Nephron (organoid): Measurements from ENCODE around the gene CCDC17.

Experiments
- H3K27ac Mint-ChIP-seq, 3 experiments: 2 replicates each; pipeline ENCODE4 v1.8.0; 2020; ENCODE audit warnings: mixed read lengths in 3 of 3, mild to moderate bottlenecking in 2 of 3, moderate library complexity in 1 of 3
- H3K27me3 Mint-ChIP-seq: 2 replicates; pipeline ENCODE4 v1.8.0; 2021; ENCODE audit warnings: low read depth, mild to moderate bottlenecking, moderate library complexity, mixed read lengths
- H3K36me3 Mint-ChIP-seq: 2 replicates; pipeline ENCODE4 v1.8.0; 2020; ENCODE audit warnings: low read depth, mixed read lengths
- H3K4me1 Mint-ChIP-seq: 2 replicates; pipeline ENCODE4 v1.8.0; 2020; ENCODE audit warnings: mixed read lengths
- H3K4me3 Mint-ChIP-seq, 3 experiments: 2 replicates each; pipeline ENCODE4 v1.8.0; 2020; ENCODE audit warnings: mild to moderate bottlenecking in 3 of 3, mixed read lengths in 3 of 3, moderate library complexity in 2 of 3
- H3K9me3 Mint-ChIP-seq: 2 replicates; pipeline ENCODE4 v1.8.0; 2020; ENCODE audit warnings: mixed read lengths
- TF ChIP-seq, protein P1 (sequence below), 3 experiments: fragments of 200-600 bp; sonication (generic); IDR thresholded peaks; one replicate each; pipeline ENCODE4 v1.5.0; 2021; ENCODE audit warnings: antibody characterized with exemption in 3 of 3; ENCODE audit not compliant: unreplicated experiment in 3 of 3

CCDC17 gene

DNA sequence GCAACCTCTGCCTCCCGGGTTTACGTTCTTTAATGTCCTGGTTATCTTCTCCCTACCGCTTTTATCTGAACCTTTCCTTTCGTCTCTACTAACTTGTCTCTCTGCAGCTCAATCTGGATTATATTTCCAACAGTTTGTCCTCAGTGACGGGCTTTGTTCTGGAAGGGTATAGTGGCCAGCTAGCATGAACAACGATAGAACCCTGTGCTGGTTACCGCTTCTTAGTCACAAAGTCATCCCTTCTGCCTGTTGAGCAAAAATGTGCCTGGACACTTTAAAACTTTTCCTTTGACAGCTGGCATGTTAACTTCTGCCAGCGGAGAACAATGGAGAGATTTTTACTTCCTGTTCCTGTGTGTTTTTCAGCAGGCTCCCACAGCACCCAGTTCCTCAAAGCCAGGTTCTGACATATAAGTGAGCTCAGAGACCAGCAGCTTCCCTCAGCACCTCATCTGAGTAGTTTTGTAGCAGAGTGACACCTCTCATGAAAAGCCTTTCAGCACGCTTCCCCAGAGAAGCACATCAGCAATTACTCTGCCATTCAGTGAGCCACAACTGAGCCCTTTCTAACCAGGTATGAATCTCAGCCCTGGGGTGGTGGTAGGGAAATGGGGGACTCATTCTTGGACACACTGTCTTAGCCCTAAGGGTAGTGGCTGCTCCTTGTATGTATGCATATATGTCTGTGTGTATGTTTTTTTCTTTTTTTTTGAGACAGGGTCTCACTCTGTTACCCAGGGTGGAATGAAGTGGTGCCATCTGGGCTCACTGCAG lies 23.6 kb upstream of the CCDC17 start:
- no peak overlapping the region for H3K27ac Mint-ChIP-seq

DNA sequence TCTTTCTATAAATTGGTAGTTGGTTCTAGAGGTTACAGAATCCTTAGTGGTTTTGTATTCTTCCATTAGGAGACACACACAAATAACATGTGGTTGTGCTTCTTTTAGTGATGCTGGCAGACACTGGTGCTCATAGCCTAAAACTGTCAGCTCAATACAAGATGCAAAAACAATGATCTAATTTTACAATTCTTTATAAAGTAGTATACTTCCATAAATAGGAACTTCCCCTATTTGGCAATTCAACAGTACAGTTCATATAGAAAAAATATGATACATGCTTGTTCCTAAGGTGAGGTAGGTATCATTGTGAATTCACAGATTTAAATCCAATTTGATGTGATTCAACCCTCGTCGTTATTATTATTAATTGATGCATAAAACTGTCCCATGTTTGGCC lies 20.8 kb upstream of the CCDC17 start:
- no peaks in the 10 kb centered on the region for H3K9me3 Mint-ChIP-seq
- no peak overlapping the region for H3K27ac Mint-ChIP-seq
- H3K4me1 Mint-ChIP-seq = peaks cover 7% of the 10 kb centered on the region
- peaks cover 66% of the 10 kb centered on the region for H3K36me3 Mint-ChIP-seq
- no peaks in the 10 kb centered on the region for H3K27me3 Mint-ChIP-seq
- TF ChIP-seq, protein P1, sequence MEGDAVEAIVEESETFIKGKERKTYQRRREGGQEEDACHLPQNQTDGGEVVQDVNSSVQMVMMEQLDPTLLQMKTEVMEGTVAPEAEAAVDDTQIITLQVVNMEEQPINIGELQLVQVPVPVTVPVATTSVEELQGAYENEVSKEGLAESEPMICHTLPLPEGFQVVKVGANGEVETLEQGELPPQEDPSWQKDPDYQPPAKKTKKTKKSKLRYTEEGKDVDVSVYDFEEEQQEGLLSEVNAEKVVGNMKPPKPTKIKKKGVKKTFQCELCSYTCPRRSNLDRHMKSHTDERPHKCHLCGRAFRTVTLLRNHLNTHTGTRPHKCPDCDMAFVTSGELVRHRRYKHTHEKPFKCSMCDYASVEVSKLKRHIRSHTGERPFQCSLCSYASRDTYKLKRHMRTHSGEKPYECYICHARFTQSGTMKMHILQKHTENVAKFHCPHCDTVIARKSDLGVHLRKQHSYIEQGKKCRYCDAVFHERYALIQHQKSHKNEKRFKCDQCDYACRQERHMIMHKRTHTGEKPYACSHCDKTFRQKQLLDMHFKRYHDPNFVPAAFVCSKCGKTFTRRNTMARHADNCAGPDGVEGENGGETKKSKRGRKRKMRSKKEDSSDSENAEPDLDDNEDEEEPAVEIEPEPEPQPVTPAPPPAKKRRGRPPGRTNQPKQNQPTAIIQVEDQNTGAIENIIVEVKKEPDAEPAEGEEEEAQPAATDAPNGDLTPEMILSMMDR (IDR thresholded peaks at IDR 0.05; ENCODE audit: unreplicated experiment in 3 of 3) = no peak
- H3K4me3 Mint-ChIP-seq = no peak overlapping the region

More for the DNA sequence above, 23.6 kb upstream of the CCDC17 start:
- no peaks in the 10 kb centered on the region for H3K4me1 Mint-ChIP-seq
- no peaks in the 10 kb centered on the region for H3K27me3 Mint-ChIP-seq
- peaks cover 68% of the 10 kb centered on the region for H3K36me3 Mint-ChIP-seq
- TF ChIP-seq, protein P1 (IDR thresholded peaks at IDR 0.05; ENCODE audit: unreplicated experiment in 3 of 3) = no peak
- H3K4me3 Mint-ChIP-seq = no peak overlapping the region
- H3K9me3 Mint-ChIP-seq = no peaks in the 10 kb centered on the region

DNA sequence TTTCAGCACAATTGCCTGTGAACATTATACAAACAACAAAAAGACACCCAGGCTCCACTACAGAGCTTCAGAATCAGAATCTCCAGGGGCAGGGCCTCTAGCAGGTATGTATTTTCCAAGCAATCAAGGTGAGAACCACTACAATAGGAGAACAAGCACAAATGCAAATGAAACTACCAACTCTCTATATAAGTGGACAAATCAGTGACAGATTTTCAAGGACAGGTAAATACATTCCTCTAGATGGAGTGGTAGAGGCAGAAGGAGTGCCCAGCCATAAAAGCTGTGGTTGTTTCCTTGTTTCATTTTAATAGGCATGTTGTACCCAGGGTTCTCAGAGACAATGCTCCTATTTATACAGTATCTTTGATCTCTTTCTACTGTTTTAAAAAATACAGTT lies 20.1 kb upstream of the CCDC17 start:
- Mint-ChIP-seq H3K4me3 (no peak overlapping the region), H3K36me3 (peaks cover 65% of the 10 kb centered on the region), H3K4me1 (peaks cover 7% of the 10 kb centered on the region), H3K27ac (peak overlapping the region in 1 of 3 experiments; percentile 45), H3K9me3 (no peaks in the 10 kb centered on the region), H3K27me3 (no peaks in the 10 kb centered on the region)
- TF ChIP-seq, protein P1 (IDR thresholded peaks at IDR 0.05; ENCODE audit: unreplicated experiment in 3 of 3) = peak in 1 of 3 experiments; percentile 14

- no peak overlapping the region for H3K4me3 Mint-ChIP-seq
- H3K27me3 Mint-ChIP-seq = no peaks in the 10 kb centered on the region
- H3K36me3 Mint-ChIP-seq = peaks cover 62% of the 10 kb centered on the region
- H3K27ac Mint-ChIP-seq = no peak overlapping the region
- H3K9me3 Mint-ChIP-seq = no peaks in the 10 kb centered on the region
- H3K4me1 Mint-ChIP-seq = peaks cover 7% of the 10 kb centered on the region
- TF ChIP-seq, protein P1 (IDR thresholded peaks at IDR 0.05; ENCODE audit: unreplicated experiment in 3 of 3) = no peak
Observed at GRCh38 chr1:45643321-45643720, 19.5 kb upstream of the CCDC17 start.

DNA sequence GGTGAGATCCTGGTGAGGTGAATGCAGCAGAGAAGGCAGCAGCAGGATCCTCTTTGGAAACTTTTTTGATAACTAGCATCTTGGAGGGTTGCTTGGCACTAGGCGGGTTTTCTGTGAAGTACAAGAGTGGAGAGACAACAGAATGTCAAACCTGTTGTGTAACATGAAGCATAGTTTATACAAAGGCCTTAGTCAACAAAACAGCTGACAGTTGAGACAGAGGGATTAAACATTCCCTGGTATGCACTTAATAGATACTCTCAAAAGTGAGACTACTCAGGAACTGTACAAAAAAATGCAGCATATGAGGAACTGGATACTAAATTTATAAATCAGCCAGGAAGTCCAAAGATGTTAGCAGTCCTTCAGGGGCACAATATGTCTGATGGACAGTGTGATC lies 16.4 kb upstream of the CCDC17 start:
- no peaks in the 10 kb centered on the region for H3K27me3 Mint-ChIP-seq
- TF ChIP-seq, protein P1 (IDR thresholded peaks at IDR 0.05; ENCODE audit: unreplicated experiment in 3 of 3) = no peak
- peak overlapping the region in 1 of 3 experiments; percentile 39 for H3K27ac Mint-ChIP-seq
- H3K36me3 Mint-ChIP-seq = peaks cover 39% of the 10 kb centered on the region
- no peak overlapping the region for H3K4me3 Mint-ChIP-seq
- H3K4me1 Mint-ChIP-seq = peaks cover 7% of the 10 kb centered on the region
- H3K9me3 Mint-ChIP-seq = no peaks in the 10 kb centered on the region

- H3K9me3 Mint-ChIP-seq = no peaks in the 10 kb centered on the region
- no peak overlapping the region for H3K27ac Mint-ChIP-seq
- TF ChIP-seq, protein P1 (IDR thresholded peaks at IDR 0.05; ENCODE audit: unreplicated experiment in 3 of 3) = no peak
Observed at GRCh38 chr1:45635211-45635610, 11.4 kb upstream of the CCDC17 start.

More at GRCh38 chr1:45635211-45635610, 11.4 kb upstream of the CCDC17 start:
- Mint-ChIP-seq H3K4me1 (peaks cover 2% of the 10 kb centered on the region), H3K36me3 (peaks cover 31% of the 10 kb centered on the region), H3K4me3 (no peak overlapping the region), H3K27me3 (no peaks in the 10 kb centered on the region)
